H1 (cell line): Measurements from ENCODE around the gene HPN. TPM values are rescaled to one million over a fixed set of nuclear protein-coding genes. Genes with fewer than 3 reads are reported as not detected.

ENCODE experiments used
- CTCF ChIA-PET: fragments of 300-600 bp; sonication (Branson Sonifier 250); formaldehyde crosslinking; loops from one replicate; lab custom pipeline; 2021; ENCODE audit not compliant: partially characterized antibody; lab: Charles Lee
- POLR2A ChIA-PET: fragments of 300-600 bp; sonication (Branson Sonifier 250); formaldehyde crosslinking; loops from one replicate; lab custom pipeline; 2021; ENCODE audit warnings: inconsistent platforms; ENCODE audit not compliant: partially characterized antibody; lab: Charles Lee
- DNase-seq, 2 experiments: peaks; one replicate each; pipeline versions ENCODE4 v3.0.0 to v3.0.0-alpha.2; 2010 to 2022; ENCODE audit warnings: low spot score in 2 of 2, low read depth in 1 of 2, mixed read lengths in 1 of 2
- FAIRE-seq: peaks from 2 replicates; lab custom pipeline; 2011; peaks lifted over from hg19 to GRCh38; lab: Jason Lieb, UNC
- H2AFZ ChIP-seq: 2 replicates; pipeline ENCODE4 v1.8.1; 2012; ENCODE audit warnings: low read length, inconsistent platforms
- H2AK5ac ChIP-seq: 2 replicates; pipeline ENCODE4 v1.6.1; 2013; ENCODE audit warnings: low read depth, low read length
- H2BK120ac ChIP-seq: replicated peaks from 2 replicates; pipeline ENCODE3; 2013; ENCODE audit warnings: low read depth, low read length, inconsistent platforms
- H2BK12ac ChIP-seq: 2 replicates; pipeline ENCODE4 v1.6.1; 2013; ENCODE audit warnings: low read depth, low read length
- H2BK15ac ChIP-seq: 2 replicates; pipeline ENCODE4 v1.6.1; 2013; ENCODE audit warnings: low read length
- H2BK20ac ChIP-seq: 2 replicates; pipeline ENCODE4 v1.6.1; 2013; ENCODE audit warnings: low read length
- H2BK5ac ChIP-seq: 2 replicates; pipeline ENCODE4 v1.6.1; 2013; ENCODE audit warnings: low read depth, low read length
- H3K14ac ChIP-seq: 2 replicates; pipeline ENCODE4 v1.6.1; 2013; ENCODE audit warnings: inconsistent platforms; ENCODE audit not compliant: insufficient read length
- H3K18ac ChIP-seq: 2 replicates; pipeline ENCODE4 v1.6.1; 2013; ENCODE audit warnings: low read length; ENCODE audit errors: extremely low read depth
- H3K23ac ChIP-seq: 2 replicates; pipeline ENCODE4 v1.6.1; 2013; ENCODE audit warnings: inconsistent platforms; ENCODE audit not compliant: insufficient read length
- H3K23me2 ChIP-seq: 2 replicates; pipeline ENCODE4 v1.6.1; 2013; ENCODE audit warnings: low read depth, low read length
- H3K27ac ChIP-seq: 2 replicates; pipeline ENCODE4 v1.6.1; 2011; ENCODE audit warnings: low read depth, low read length, inconsistent platforms
- H3K27me3 ChIP-seq, 4 experiments: replicated peaks in 1 of 4; 1 replicate in 1 of 4; 2 replicates in 3 of 4; pipeline versions ENCODE4 v1.6.1 to v1.8.1; 2011 to 2013; ENCODE audit warnings: low read length in 3 of 4, mild to moderate bottlenecking in 3 of 4, inconsistent platforms in 2 of 4, mixed read lengths in 2 of 4, moderate library complexity in 1 of 4; ENCODE audit not compliant: control insufficient read depth in 3 of 4, insufficient read depth in 3 of 4; ENCODE audit errors: extremely low read depth in 1 of 4
- H3K36me3 ChIP-seq, 4 experiments: 2 replicates each; pipeline versions ENCODE4 v1.6.1 to v1.8.1; 2011 to 2013; ENCODE audit warnings: mild to moderate bottlenecking in 4 of 4, low read length in 3 of 4, moderate library complexity in 2 of 4, control low read depth in 1 of 4, inconsistent platforms in 1 of 4; ENCODE audit not compliant: insufficient read depth in 4 of 4, control insufficient read depth in 2 of 4
- H3K4ac ChIP-seq: replicated peaks from 2 replicates; pipeline ENCODE3; 2013; ENCODE audit warnings: low read length, low read depth, mixed read lengths, inconsistent platforms; ENCODE audit not compliant: insufficient read length
- H3K4me1 ChIP-seq, 4 experiments: replicated peaks in 1 of 4; 1 replicate in 1 of 4; 2 replicates in 3 of 4; pipeline versions ENCODE4 v1.6.1 to v1.8.1; 2011 to 2013; ENCODE audit warnings: low read length in 3 of 4, inconsistent platforms in 2 of 4, mixed read lengths in 1 of 4; ENCODE audit not compliant: insufficient read depth in 4 of 4, control insufficient read depth in 3 of 4
- H3K4me2 ChIP-seq, 2 experiments: 2 replicates each; pipeline versions ENCODE4 v1.6.1 to v1.8.1; 2011 to 2013; ENCODE audit warnings: low read depth in 2 of 2, low read length in 2 of 2, control low read depth in 1 of 2, inconsistent platforms in 1 of 2, mild to moderate bottlenecking in 1 of 2; ENCODE audit not compliant: insufficient read depth in 1 of 2
- H3K4me3 ChIP-seq, 4 experiments: fragments of 200-600, 300-600 bp in 1 of 4; sonication (generic), shearing (Covaris generic), sonication (Bioruptor Twin) in 1 of 4; 2 replicates each; pipeline versions ENCODE4 v1.5.1 to v1.8.1; 2011 to 2016; ENCODE audit warnings: low read length in 4 of 4, low read depth in 3 of 4, control low read depth in 2 of 4, inconsistent platforms in 2 of 4, mild to moderate bottlenecking in 2 of 4, mixed read lengths in 1 of 4, moderate library complexity in 1 of 4; ENCODE audit not compliant: insufficient read depth in 2 of 4; ENCODE audit errors: extremely low read depth in 1 of 4
- H3K56ac ChIP-seq: replicated peaks from 2 replicates; pipeline ENCODE3; 2013; ENCODE audit warnings: low read depth, mild to moderate bottlenecking, mixed read lengths, low read length, inconsistent platforms; ENCODE audit not compliant: insufficient read length
- H3K79me1 ChIP-seq: 2 replicates; pipeline ENCODE4 v1.6.1; 2013; ENCODE audit warnings: low read depth, low read length, control low read depth
- H3K79me2 ChIP-seq, 2 experiments: 2 replicates each; pipeline versions ENCODE4 v1.6.1 to v1.8.1; 2012 to 2013; ENCODE audit warnings: low read length in 2 of 2, mild to moderate bottlenecking in 2 of 2, inconsistent platforms in 1 of 2; ENCODE audit not compliant: insufficient read depth in 2 of 2, control insufficient read depth in 1 of 2
- H3K9ac ChIP-seq, 4 experiments: replicated peaks in 1 of 4; 1 replicate in 1 of 4; 2 replicates in 3 of 4; pipeline versions ENCODE4 v1.6.1 to v1.8.1; 2011 to 2013; ENCODE audit warnings: low read depth in 3 of 4, low read length in 3 of 4, control low read depth in 2 of 4, mild to moderate bottlenecking in 2 of 4, moderate library complexity in 2 of 4, inconsistent platforms in 1 of 4; ENCODE audit errors: extremely low read depth in 1 of 4
- H3K9me3 ChIP-seq, 2 experiments: 2 replicates each; pipeline versions ENCODE4 v1.6.1 to v1.8.1; 2012 to 2013; ENCODE audit warnings: mild to moderate bottlenecking in 2 of 2, moderate library complexity in 2 of 2, control low read depth in 1 of 2, inconsistent platforms in 1 of 2, low read depth in 1 of 2, low read length in 1 of 2, mixed read lengths in 1 of 2; ENCODE audit not compliant: insufficient read depth in 2 of 2
- H4K20me1 ChIP-seq, 2 experiments: replicated peaks in 1 of 2; 2 replicates each; pipeline versions ENCODE3 to v1.8.1; 2011 to 2013; ENCODE audit warnings: inconsistent platforms in 2 of 2, low read length in 2 of 2, mild to moderate bottlenecking in 1 of 2; ENCODE audit not compliant: insufficient read depth in 2 of 2, control insufficient read depth in 1 of 2
- H4K5ac ChIP-seq: 2 replicates; pipeline ENCODE4 v1.6.1; 2013; ENCODE audit warnings: low read length, low read depth, mixed read lengths, inconsistent platforms; ENCODE audit not compliant: insufficient read length
- H4K8ac ChIP-seq: 2 replicates; pipeline ENCODE4 v1.8.0; 2013; ENCODE audit warnings: mild to moderate bottlenecking, moderate library complexity, low read length, inconsistent platforms; ENCODE audit not compliant: insufficient read depth; ENCODE audit errors: extremely low read depth
- H4K91ac ChIP-seq: replicated peaks from 2 replicates; pipeline ENCODE3; 2013; ENCODE audit warnings: low read length, mixed read lengths, inconsistent platforms; ENCODE audit not compliant: insufficient read length
- EZH2 ChIP-seq: fragments of 200-600 bp; sonication (generic); IDR thresholded peaks from 2 replicates; pipeline ENCODE4 v1.7.1; 2012; ENCODE audit warnings: low read depth, mild to moderate bottlenecking, moderate library complexity, low read length, inconsistent platforms; ENCODE audit not compliant: severe bottlenecking
- FOSL1 ChIP-seq: IDR thresholded peaks from 2 replicates; pipeline ENCODE4 v1.6.1; 2011; ENCODE audit warnings: mild to moderate bottlenecking, low read depth, low read length, moderate library complexity; ENCODE audit not compliant: insufficient read depth
- HDAC6 ChIP-seq: IDR thresholded peaks from one replicate; pipeline ENCODE4 v1.7.1; 2012; ENCODE audit warnings: low read depth, mild to moderate bottlenecking, inconsistent platforms, low read length, moderate library complexity
- PHF8 ChIP-seq: fragments of 200-600 bp; sonication (generic); conservative IDR thresholded peaks from 2 replicates; pipeline ENCODE4 v1.7.1; 2012; ENCODE audit warnings: low read depth, mild to moderate bottlenecking, inconsistent platforms, low read length, moderate library complexity
- SIN3A ChIP-seq, 2 experiments: IDR thresholded peaks in 1 of 2; conservative IDR thresholded peaks in 1 of 2; 2 replicates each; pipeline ENCODE4 v1.6.1; 2011 to 2012; ENCODE audit warnings: low read length in 2 of 2, improper control_type of control experiment in 1 of 2, low read depth in 1 of 2, mild to moderate bottlenecking in 1 of 2
- TAF1 ChIP-seq: IDR thresholded peaks from 2 replicates; pipeline ENCODE4 v1.6.1; 2011; ENCODE audit warnings: mild to moderate bottlenecking, low read depth, low read length
- WGBS, 2 experiments: shearing (Covaris generic) in 1 of 2; methylation state at CpG; one replicate each; pipeline versions ENCODE4 v1.1.6 to v1.1.7; 2013 to 2015; ENCODE audit warnings: low lambda C conversion rate in 2 of 2, mixed read lengths in 2 of 2, inconsistent platforms in 1 of 2, low coverage in 1 of 2, missing lambda C conversion rate in 1 of 2; ENCODE audit not compliant: insufficient replicate concordance in 2 of 2, insufficient coverage in 1 of 2, insufficient read length in 1 of 2; ENCODE audit errors: extremely low coverage in 1 of 2, missing lambda C conversion rate in 1 of 2; 5-methylcytosine and 5-hydroxymethylcytosine counted together
- polyA plus RNA-seq, 7 experiments: library from polyadenylated mRNA; depleted of rRNA in 3 of 7; stranded (reverse) in 5 of 7; unstranded in 2 of 7; fragments of >200 nt in 5 of 7; fragments of 200-250 nt in 2 of 7; gene quantifications; 1 replicate in 5 of 7; 2 replicates in 1 of 7; 4 replicates in 1 of 7; pipeline versions ENCODE4 v1.2.1 to v1.2.3, GENCODE V29; 2011 to 2013; ENCODE audit warnings: missing spikeins in 2 of 7, mixed read lengths in 2 of 7
- total RNA-seq: library from RNA; stranded (reverse); fragmentation: NEBNext Ultra II Directional; extraction: Animal tissue kit (Norgen Biotek cat#: 25700); gene quantifications from 2 replicates; pipeline ENCODE4 v1.2.1, GENCODE V29; 2021
- TF ChIP-seq, protein P1 (sequence below): IDR thresholded peaks from 2 replicates; pipeline ENCODE4 v1.6.1; 2011; ENCODE audit warnings: low read length, improper control_type of control experiment

The HPN gene
- total and polyA plus RNA-seq, 2 of the 8 experiments (the other 6 are each of a cell fraction or from before 2014, with no cell fraction given) = 14.7 to 33.7 TPM

DNA sequence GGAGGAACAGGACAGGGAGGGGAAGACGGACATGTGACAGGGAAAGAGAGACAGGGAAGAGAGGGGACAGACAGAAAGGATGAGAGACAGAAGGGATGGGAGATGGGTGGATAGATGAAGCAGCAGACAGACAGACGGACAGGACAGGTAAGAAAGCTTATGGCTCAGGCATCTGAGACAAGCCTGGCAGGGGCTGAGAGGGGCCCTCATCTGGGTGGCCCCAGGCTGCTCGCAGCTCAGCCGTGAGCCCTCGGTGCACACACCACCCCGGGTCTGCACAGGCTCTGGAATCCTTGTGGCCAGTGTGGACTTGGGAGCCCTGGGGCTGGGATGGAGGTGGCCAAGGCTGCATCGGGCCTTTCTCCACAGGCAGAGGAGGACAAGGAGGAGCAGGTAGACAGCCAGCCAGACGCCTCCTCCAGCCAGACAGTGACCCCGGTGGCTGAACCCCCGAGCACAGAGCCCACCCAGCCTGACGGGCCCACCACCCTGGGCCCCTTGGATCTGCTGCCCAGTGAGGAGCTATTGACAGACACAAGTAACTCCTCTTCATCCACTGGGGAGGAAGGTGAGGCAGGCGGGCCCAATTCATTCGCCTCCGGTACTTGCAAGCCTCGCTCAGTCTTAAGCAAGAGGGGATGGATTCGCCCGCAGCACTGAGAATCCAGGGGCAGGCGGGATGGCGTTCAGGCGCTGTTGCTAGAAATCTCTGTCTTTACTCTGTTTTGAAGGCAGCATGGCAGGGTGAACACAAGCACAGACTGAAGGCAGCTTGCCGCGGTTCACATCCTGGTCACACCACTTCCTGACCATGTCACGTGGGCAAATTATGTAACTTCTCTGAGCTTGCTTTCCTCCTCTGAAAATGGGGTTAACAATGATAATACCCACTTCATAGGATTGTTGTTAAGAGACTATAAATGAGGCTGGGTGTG, 27.4 kb upstream of the HPN start:
- no peak overlapping the region for H2AFZ ChIP-seq
- H2BK15ac ChIP-seq = no peak overlapping the region
- no peaks in the 10 kb centered on the region for H3K4me1 ChIP-seq
- 96% methylated on average over 23 of the region's 23 CpGs; no CpG with 5 or more reads in 1 of the 2 experiments for WGBS, 2 experiments
- no peaks in the 10 kb centered on the region for H3K79me2 ChIP-seq
- H3K9ac ChIP-seq = no peak overlapping the region
- no peak overlapping the region for H3K4ac ChIP-seq
- H2AK5ac ChIP-seq = no peak overlapping the region
- H3K27me3 ChIP-seq = no peaks in the 10 kb centered on the region; a peak in 1 of 7 replicates
- no peaks in the 10 kb centered on the region for H3K23me2 ChIP-seq
- H4K91ac ChIP-seq = no peak overlapping the region
- no peaks in the 10 kb centered on the region; the same call in 1 of the 2 replicates for H3K79me1 ChIP-seq
- no peak overlapping the region for H3K4me2 ChIP-seq
- no peak overlapping the region for H3K18ac ChIP-seq
- H3K36me3 ChIP-seq = peaks cover 48 to 81% (median 72%) of the 10 kb centered on the region in 4 experiments
- H2BK12ac ChIP-seq = no peak overlapping the region
- H3K27ac ChIP-seq = no peak overlapping the region
- H3K9me3 ChIP-seq = no peaks in the 10 kb centered on the region
- ChIA-PET POLR2A (interaction anchor here (0.6 to 24.8 kb wide), 3 partner anchors 6 to 461 kb away, joined by 3 to 366 read pairs (median 366); partner anchors contain the start of genes GRAMD1A and SCN1B), CTCF (interaction anchor here (1.0 to 12.2 kb wide), 11 partner anchors 8 to 176 kb away, joined by 3 to 174 read pairs (median 4); partner anchors contain the start of genes LGI4 and ZNF30)
- no peak overlapping the region for H2BK120ac ChIP-seq
- no peak overlapping the region for H3K14ac ChIP-seq
- no peak overlapping the region for H3K56ac ChIP-seq
- FAIRE-seq (no peak), DNase-seq (no peak)
- H4K8ac ChIP-seq = no peak overlapping the region
- no peak overlapping the region for H3K4me3 ChIP-seq
- no peak overlapping the region; the same call in 1 of the 2 replicates for H2BK5ac ChIP-seq
- H3K23ac ChIP-seq = no peak overlapping the region
- H2BK20ac ChIP-seq = 0 out of 2 replicates have a peak overlapping the region, but pooled peaks have one; percentile 32
- no peak overlapping the region for H4K5ac ChIP-seq
- H4K20me1 ChIP-seq = peaks cover 5 to 21% of the 10 kb centered on the region in 2 experiments
- TF ChIP-seq HDAC6 (no peak), PHF8 (no peak), TAF1 (no peak), FOSL1 (no peak), EZH2 (no peak), SIN3A (conservative IDR thresholded peaks at IDR 0.05 in 1 of 2, IDR thresholded peaks at IDR 0.05 in 1 of 2; ENCODE audit: low read depth in 1 of 2, low read length in 2 of 2) (no peak)
- TF ChIP-seq, protein P1, sequence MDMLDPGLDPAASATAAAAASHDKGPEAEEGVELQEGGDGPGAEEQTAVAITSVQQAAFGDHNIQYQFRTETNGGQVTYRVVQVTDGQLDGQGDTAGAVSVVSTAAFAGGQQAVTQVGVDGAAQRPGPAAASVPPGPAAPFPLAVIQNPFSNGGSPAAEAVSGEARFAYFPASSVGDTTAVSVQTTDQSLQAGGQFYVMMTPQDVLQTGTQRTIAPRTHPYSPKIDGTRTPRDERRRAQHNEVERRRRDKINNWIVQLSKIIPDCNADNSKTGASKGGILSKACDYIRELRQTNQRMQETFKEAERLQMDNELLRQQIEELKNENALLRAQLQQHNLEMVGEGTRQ = no peak
